Adrenal gland (tissue), 5 donors: Measurements from ENCODE around the gene TMEM134.

Source experiments
- CTCF ChIP-seq, 6 experiments: fragments of 450-650 bp in 4 of 6; fragments of 200-600 bp in 2 of 6; sonication (generic) in 1 of 6; IDR thresholded peaks; 1 replicate in 5 of 6; 2 replicates in 1 of 6; pipeline versions ENCODE4 v1.5.1 to v1.8.0; 2016 to 2021; ENCODE audit warnings: antibody characterized with exemption in 6 of 6, mild to moderate bottlenecking in 2 of 6, moderate library complexity in 1 of 6
- POLR2A ChIP-seq, 2 donors: fragments of 450-650 bp; IDR thresholded peaks; one replicate each; pipeline ENCODE4 v1.6.1; 2017; ENCODE audit warnings: antibody characterized with exemption in 2 of 2, mild to moderate bottlenecking in 2 of 2, moderate library complexity in 1 of 2
- donor health status: DM: no; HTN: no; CAD: no.

DNA sequence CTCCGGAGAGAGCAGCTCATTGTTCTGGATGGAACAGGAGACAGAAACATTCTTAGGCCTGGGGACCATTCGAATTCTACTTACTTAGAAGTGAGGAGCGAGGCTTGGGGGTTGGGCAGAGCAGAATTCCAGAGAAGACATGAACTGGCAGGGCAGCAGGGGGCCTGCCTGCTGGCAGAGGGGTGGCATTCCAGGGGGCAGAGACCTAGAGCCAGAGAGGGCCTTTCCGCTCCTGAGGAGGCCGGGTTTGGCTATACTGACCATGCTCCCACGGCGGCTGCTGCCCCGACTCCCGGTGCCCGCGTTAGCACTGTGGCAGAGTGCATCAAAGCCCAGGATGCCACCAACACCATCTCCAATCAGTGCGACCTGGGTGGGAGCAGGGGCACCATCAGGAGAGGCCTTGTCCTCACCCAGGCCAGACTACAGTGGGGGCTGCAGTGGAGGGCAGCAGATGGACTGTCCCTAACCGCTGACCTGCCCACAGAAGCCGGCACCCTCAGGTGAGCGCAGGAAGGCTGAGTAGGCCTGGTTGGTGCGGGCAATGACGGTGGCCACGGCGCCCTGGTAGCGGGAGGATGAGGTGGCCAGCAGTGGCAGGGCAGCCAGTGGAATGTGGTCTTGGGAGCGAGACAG, 28.7 kb upstream of the TMEM134 start:
- TF ChIP-seq CTCF (IDR thresholded peaks at IDR 0.05) (no peak), POLR2A (IDR thresholded peaks at IDR 0.05) (no peak)
